IMR-90 (cell line): ENCODE data around the gene PAX8. TPM values are rescaled to one million over a fixed set of nuclear protein-coding genes. Genes with fewer than 3 reads are reported as not detected.
"Not testable (repeated sequence)": the region's sequence is repeated elsewhere in the genome, so short reads cannot be mapped to it uniquely, and the experiment has no call there.

ENCODE experiments used
- ATAC-seq: fragments of 200-7000 bp; cut with Tn5 transposase; 2 replicates; pipeline ENCODE4 v1.9.1; 2020; ENCODE audit warnings: low read depth, mild to moderate bottlenecking, moderate library complexity
- BruUV-seq: library from RNA; stranded (reverse); fragments of 400-500 nt; replicated peaks from 2 replicates; lab custom pipeline; 2021; lab: Mats Ljungman, UMichigan
- CTCF ChIA-PET: fragments of 300-600 bp; formaldehyde crosslinking; extraction: SDS; loops from one replicate; lab custom pipeline; 2021; ENCODE audit warnings: antibody characterized with exemption; lab: Yijun Ruan, JAX
- POLR2A ChIA-PET: fragments of 300-600 bp; sonication (Branson Sonifier 250); formaldehyde crosslinking; loops from one replicate; lab custom pipeline; 2022; ENCODE audit warnings: antibody characterized with exemption; ENCODE audit not compliant: unreplicated experiment; lab: Charles Lee
- DNase-seq: peaks from one replicate; pipeline ENCODE4 v3.0.0; 2013
- H2AFZ ChIP-seq: replicated peaks from 2 replicates; pipeline ENCODE3; 2013; ENCODE audit warnings: low read length, mild to moderate bottlenecking; ENCODE audit not compliant: poor library complexity
- H2AK5ac ChIP-seq: 2 replicates; pipeline ENCODE4 v1.6.1; 2013; ENCODE audit warnings: low read depth, low read length, inconsistent platforms
- H2AK9ac ChIP-seq: replicated peaks from 2 replicates; pipeline ENCODE3; 2013; ENCODE audit warnings: mild to moderate bottlenecking, low read depth, low read length, moderate library complexity; ENCODE audit not compliant: poor library complexity
- H2BK120ac ChIP-seq: 2 replicates; pipeline ENCODE4 v1.6.1; 2013; ENCODE audit warnings: low read depth, low read length, inconsistent platforms
- H2BK15ac ChIP-seq: 3 replicates; pipeline ENCODE4 v1.6.1; 2013; ENCODE audit warnings: low read depth, low read length, inconsistent platforms
- H2BK20ac ChIP-seq: 2 replicates; pipeline ENCODE4 v1.6.1; 2013; ENCODE audit warnings: low read depth, mild to moderate bottlenecking, inconsistent platforms, low read length, moderate library complexity
- H2BK5ac ChIP-seq: 2 replicates; pipeline ENCODE4 v1.6.1; 2013; ENCODE audit warnings: mild to moderate bottlenecking, low read depth, low read length, inconsistent platforms; ENCODE audit not compliant: poor library complexity, severe bottlenecking
- H3K14ac ChIP-seq: replicated peaks from 2 replicates; pipeline ENCODE4 v1.6.1; 2013; ENCODE audit warnings: low read depth, low read length, inconsistent platforms
- H3K18ac ChIP-seq: 2 replicates; pipeline ENCODE4 v1.6.1; 2013; ENCODE audit warnings: low read depth, low read length, control low read depth
- H3K23ac ChIP-seq: 2 replicates; pipeline ENCODE4 v1.6.1; 2013; ENCODE audit warnings: low read depth, low read length, inconsistent platforms
- H3K27ac ChIP-seq: 2 replicates; pipeline ENCODE4 v1.5.1; 2013; ENCODE audit warnings: mild to moderate bottlenecking, control low read depth, low read length; ENCODE audit not compliant: insufficient read depth
- H3K27me3 ChIP-seq: 2 replicates; pipeline ENCODE4 v1.6.1; 2013; ENCODE audit warnings: low read length; ENCODE audit not compliant: control insufficient read depth, insufficient read depth
- H3K36me3 ChIP-seq: 2 replicates; pipeline ENCODE4 v1.6.1; 2013; ENCODE audit warnings: low read length, mixed read lengths; ENCODE audit not compliant: control insufficient read depth, insufficient read depth
- H3K4ac ChIP-seq: 2 replicates; pipeline ENCODE4 v1.6.1; 2013; ENCODE audit warnings: low read depth, low read length, inconsistent platforms
- H3K4me1 ChIP-seq: 2 replicates; pipeline ENCODE4 v1.6.1; 2013; ENCODE audit warnings: low read length, mixed read lengths; ENCODE audit not compliant: control insufficient read depth, insufficient read depth
- H3K4me2 ChIP-seq: 2 replicates; pipeline ENCODE4 v1.6.1; 2013; ENCODE audit warnings: low read depth, mild to moderate bottlenecking, control low read depth, low read length, moderate library complexity
- H3K4me3 ChIP-seq: 2 replicates; pipeline ENCODE4 v1.5.1; 2013; ENCODE audit warnings: low read depth, mild to moderate bottlenecking, control low read depth, low read length, moderate library complexity; ENCODE audit not compliant: insufficient read depth
- H3K56ac ChIP-seq: 2 replicates; pipeline ENCODE4 v1.6.1; 2013; ENCODE audit warnings: low read length, inconsistent platforms; ENCODE audit not compliant: insufficient read depth; ENCODE audit errors: extremely low read depth
- H3K79me1 ChIP-seq, 2 experiments: 2 replicates each; pipeline ENCODE4 v1.6.1; 2013; ENCODE audit warnings: low read length in 2 of 2, inconsistent platforms in 1 of 2, low read depth in 1 of 2
- H3K9ac ChIP-seq: 2 replicates; pipeline ENCODE4 v1.6.1; 2013; ENCODE audit warnings: low read depth, low read length, control low read depth
- H3K9me1 ChIP-seq: 2 replicates; pipeline ENCODE4 v1.6.1; 2013; ENCODE audit warnings: low read length, inconsistent platforms; ENCODE audit not compliant: insufficient read depth
- H3K9me3 ChIP-seq: 2 replicates; pipeline ENCODE4 v1.6.1; 2013; ENCODE audit warnings: low read length; ENCODE audit not compliant: control insufficient read depth, insufficient read depth
- H4K20me1 ChIP-seq: 2 replicates; pipeline ENCODE4 v1.6.1; 2013; ENCODE audit warnings: low read length, inconsistent platforms; ENCODE audit not compliant: insufficient read depth
- H4K5ac ChIP-seq: 2 replicates; pipeline ENCODE4 v1.6.1; 2013; ENCODE audit warnings: mild to moderate bottlenecking, low read depth, low read length, control low read depth
- H4K8ac ChIP-seq, 2 experiments: 2 replicates each; pipeline ENCODE4 v1.6.1; 2013; ENCODE audit warnings: low read depth in 2 of 2, low read length in 2 of 2, control low read depth in 1 of 2, inconsistent platforms in 1 of 2
- H4K91ac ChIP-seq: 2 replicates; pipeline ENCODE4 v1.6.1; 2013; ENCODE audit warnings: low read depth, low read length, inconsistent platforms; ENCODE audit not compliant: insufficient read depth
- WGBS, 2 experiments: methylation state at CpG; one replicate each; pipeline versions ENCODE4 v1.1.5 to v1.1.7; 2013; ENCODE audit warnings: missing lambda C conversion rate in 2 of 2; ENCODE audit not compliant: insufficient read length in 1 of 2; ENCODE audit errors: extremely low coverage in 2 of 2; 5-methylcytosine and 5-hydroxymethylcytosine counted together
- dilution Hi-C: fragments of 300-500 bp; cut with HindIII; formaldehyde crosslinking; loops from one replicate; pipeline ENCODE4 v1.14.3; 2018; ENCODE audit warnings: low sequenced_read_pairs; ENCODE audit not compliant: unreplicated experiment
- in situ Hi-C: fragments of 300-500 bp; cut with MboI; formaldehyde crosslinking; loops from 3 replicates; pipeline ENCODE4 v1.14.3; 2019; ENCODE audit warnings: low sequenced_read_pairs, inconsistent platforms, mixed read lengths
- intact Hi-C: fragments of 100-400 bp; cut with micrococcal nuclease; formaldehyde crosslinking; loops from 2 replicates; pipeline ENCODE4 v1.10.0; 2022
- polyA plus RNA-seq, 3 experiments: library from polyadenylated mRNA; depleted of rRNA; stranded (reverse); fragments of >200 nt; gene quantifications; 2 replicates each; pipeline ENCODE4 v1.2.3, GENCODE V29; 2012; ENCODE audit warnings: low replicate concordance in 1 of 3
- total RNA-seq: library from RNA; depleted of rRNA; stranded (reverse); fragments of >200 nt; gene quantifications from 2 replicates; pipeline ENCODE4 v1.2.3, GENCODE V29; 2012

PAX8 gene
- total and polyA plus RNA-seq, 2 of the 4 experiments (the other 2 are of a cell fraction): 0.18 to 1.5 TPM

GRCh38 chr2:113306207-113306606, 27.5 kb upstream of the PAX8 start:
- H3K23ac ChIP-seq, intact Hi-C loops, H4K5ac ChIP-seq, H3K79me1 ChIP-seq, H4K91ac ChIP-seq, H3K9me1 ChIP-seq, H3K18ac ChIP-seq, H3K27ac ChIP-seq, H3K4ac ChIP-seq, H2BK15ac ChIP-seq, H3K9me3 ChIP-seq, CTCF ChIA-PET, H2AK9ac ChIP-seq, H3K9ac ChIP-seq, H3K36me3 ChIP-seq, H2BK20ac ChIP-seq, H3K4me3 ChIP-seq, POLR2A ChIA-PET, BruUV-seq, dilution Hi-C loops, H3K4me1 ChIP-seq, H3K56ac ChIP-seq, H3K4me2 ChIP-seq, H2BK120ac ChIP-seq, H2AK5ac ChIP-seq, in situ Hi-C loops, H2AFZ ChIP-seq, DNase-seq, H3K14ac ChIP-seq, H4K20me1 ChIP-seq, H2BK5ac ChIP-seq, ATAC-seq, H4K8ac ChIP-seq: not testable (repeated sequence)
- peaks cover 28% of the 10 kb centered on the region for H3K27me3 ChIP-seq
- WGBS, 2 experiments: no CpG with 5 or more reads among the region's 4 CpGs

- H3K4ac ChIP-seq, H4K5ac ChIP-seq, H3K4me1 ChIP-seq, ATAC-seq, DNase-seq, CTCF ChIA-PET, H4K20me1 ChIP-seq, H2AK5ac ChIP-seq, H3K79me1 ChIP-seq, H4K8ac ChIP-seq, intact Hi-C loops, H3K9me3 ChIP-seq, H2BK5ac ChIP-seq, H3K36me3 ChIP-seq, H3K27ac ChIP-seq, H4K91ac ChIP-seq, BruUV-seq, H3K56ac ChIP-seq, H3K4me2 ChIP-seq, H3K18ac ChIP-seq, H2BK20ac ChIP-seq, H3K9me1 ChIP-seq, dilution Hi-C loops, H3K9ac ChIP-seq, H3K4me3 ChIP-seq, POLR2A ChIA-PET, in situ Hi-C loops, H3K23ac ChIP-seq, H2AK9ac ChIP-seq, H3K14ac ChIP-seq, H2AFZ ChIP-seq, H2BK120ac ChIP-seq, H2BK15ac ChIP-seq: not testable (repeated sequence)
- peaks cover 26% of the 10 kb centered on the region for H3K27me3 ChIP-seq
- 70% methylated on average over 2 of the region's 15 CpGs; no CpG with 5 or more reads in 1 of the 2 experiments for WGBS, 2 experiments
Observed at GRCh38 chr2:113305749-113306148, 27.0 kb upstream of the PAX8 start.
